Uterus (tissue), 2 donors: Measurements from ENCODE around the gene KRTAP17-1.
"Not testable (repeated sequence)": the region's sequence is repeated elsewhere in the genome, so short reads cannot be mapped to it uniquely, and the experiment has no call there.

ENCODE experiments used
- POLR2A ChIP-seq, 2 donors: fragments of 450-650 bp; IDR thresholded peaks; one replicate each; pipeline ENCODE4 v1.6.1; 2016; ENCODE audit warnings: antibody characterized with exemption in 2 of 2, mild to moderate bottlenecking in 1 of 2, moderate library complexity in 1 of 2
- TF ChIP-seq, protein P1 (sequence below), 4 experiments: fragments of 200-600 bp in 2 of 4; fragments of 450-650 bp in 2 of 4; sonication (generic) in 2 of 4; IDR thresholded peaks; one replicate each; pipeline ENCODE4 v1.5.1; 2016 to 2019; ENCODE audit warnings: antibody characterized with exemption in 4 of 4, mild to moderate bottlenecking in 2 of 4, moderate library complexity in 1 of 4

DNA sequence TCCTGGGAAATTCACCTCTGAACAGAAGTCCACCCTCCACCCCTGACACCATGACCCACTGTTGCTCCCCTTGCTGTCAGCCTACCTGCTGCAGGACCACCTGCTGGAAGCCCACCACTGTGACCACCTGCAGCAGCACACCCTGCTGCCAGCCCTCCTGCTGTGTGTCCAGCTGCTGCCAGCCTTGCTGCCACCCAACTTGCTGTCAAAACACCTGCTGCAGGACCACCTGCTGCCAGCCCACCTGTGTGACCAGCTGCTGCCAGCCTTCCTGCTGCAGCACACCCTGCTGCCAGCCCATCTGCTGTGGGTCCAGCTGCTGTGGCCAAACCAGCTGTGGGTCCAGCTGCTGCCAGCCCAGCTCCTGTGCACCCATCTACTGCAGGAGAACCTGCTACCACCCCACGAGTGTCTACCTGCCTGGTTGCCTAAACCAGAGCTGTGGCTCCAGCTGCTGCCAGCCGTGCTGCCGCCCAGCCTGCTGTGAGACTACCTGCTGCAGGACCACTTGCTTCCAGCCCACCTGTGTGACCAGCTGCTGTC lies 39.8 kb downstream of the KRTAP17-1 start, which contains the start of gene KRTAP9-7:
- not testable (repeated sequence) for TF ChIP-seq POLR2A (IDR thresholded peaks at IDR 0.05)
- TF ChIP-seq, protein P1, sequence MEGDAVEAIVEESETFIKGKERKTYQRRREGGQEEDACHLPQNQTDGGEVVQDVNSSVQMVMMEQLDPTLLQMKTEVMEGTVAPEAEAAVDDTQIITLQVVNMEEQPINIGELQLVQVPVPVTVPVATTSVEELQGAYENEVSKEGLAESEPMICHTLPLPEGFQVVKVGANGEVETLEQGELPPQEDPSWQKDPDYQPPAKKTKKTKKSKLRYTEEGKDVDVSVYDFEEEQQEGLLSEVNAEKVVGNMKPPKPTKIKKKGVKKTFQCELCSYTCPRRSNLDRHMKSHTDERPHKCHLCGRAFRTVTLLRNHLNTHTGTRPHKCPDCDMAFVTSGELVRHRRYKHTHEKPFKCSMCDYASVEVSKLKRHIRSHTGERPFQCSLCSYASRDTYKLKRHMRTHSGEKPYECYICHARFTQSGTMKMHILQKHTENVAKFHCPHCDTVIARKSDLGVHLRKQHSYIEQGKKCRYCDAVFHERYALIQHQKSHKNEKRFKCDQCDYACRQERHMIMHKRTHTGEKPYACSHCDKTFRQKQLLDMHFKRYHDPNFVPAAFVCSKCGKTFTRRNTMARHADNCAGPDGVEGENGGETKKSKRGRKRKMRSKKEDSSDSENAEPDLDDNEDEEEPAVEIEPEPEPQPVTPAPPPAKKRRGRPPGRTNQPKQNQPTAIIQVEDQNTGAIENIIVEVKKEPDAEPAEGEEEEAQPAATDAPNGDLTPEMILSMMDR (IDR thresholded peaks at IDR 0.05): not testable (repeated sequence)
